ENCODE results near the gene ASPSCR1.

The ASPSCR1 gene

GRCh38 chr17:81977211-81977808 lies at the start of gene ASPSCR1:
Gene ASPSCR1, plus strand, starts transcription at chr17:81977629. Its CDS starts 18 bp downstream, at chr17:81977647.
- peak; percentile 92 for DNase-seq

GRCh38 chr17:81927653-81928543 lies 49.5 kb upstream of the ASPSCR1 start, which contains the start of gene MAFG:
Gene MAFG, minus strand, starts transcription at chr17:81927735. Its CDS starts 4,550 bp downstream, at chr17:81923185.
- DNase-seq: peak; percentile 89

- no peak for DNase-seq
Observed at GRCh38 chr17:81928544-81929252, 48.7 kb upstream of the ASPSCR1 start.

- DNase-seq: no peak
Observed at GRCh38 chr17:81929253-81930141, 47.9 kb upstream of the ASPSCR1 start.

GRCh38 chr17:81930142-81931125 lies 47.0 kb upstream of the ASPSCR1 start:
- no peak for DNase-seq

- DNase-seq: no peak
Observed at GRCh38 chr17:81931189-81931556, 46.3 kb upstream of the ASPSCR1 start.

GRCh38 chr17:81931557-81932332 lies 45.7 kb upstream of the ASPSCR1 start:
- DNase-seq: no peak

GRCh38 chr17:81932333-81932983 lies 45.0 kb upstream of the ASPSCR1 start:
- DNase-seq: no peak

- DNase-seq: no peak
Observed at GRCh38 chr17:81933178-81933699, 44.2 kb upstream of the ASPSCR1 start.

GRCh38 chr17:81934098-81934757 lies 43.2 kb upstream of the ASPSCR1 start:
- DNase-seq: no peak

- DNase-seq: peak; percentile 19
Observed at GRCh38 chr17:81934850-81935708, 42.4 kb upstream of the ASPSCR1 start.

GRCh38 chr17:81935709-81936084 lies 41.7 kb upstream of the ASPSCR1 start:
- DNase-seq: no peak

GRCh38 chr17:81939218-81939617 lies 38.2 kb upstream of the ASPSCR1 start:
- no peak for DNase-seq

GRCh38 chr17:81939881-81940385 lies 37.5 kb upstream of the ASPSCR1 start:
- DNase-seq: no peak

GRCh38 chr17:81940538-81941483 lies 36.6 kb upstream of the ASPSCR1 start:
- DNase-seq: no peak

GRCh38 chr17:81941484-81942166 lies 35.8 kb upstream of the ASPSCR1 start:
- DNase-seq: peak; percentile 15
